ENCODE data around the gene USH2A. TPM values are rescaled to one million over a fixed set of nuclear protein-coding genes. Genes with fewer than 3 reads are reported as not detected.

USH2A gene
- total RNA-seq, 2 experiments from 2014 or later: not detected

GRCh38 chr1:216434232-216434631, 11.0 kb upstream of the USH2A start:
- no peaks in the 10 kb centered on the region for H3K27me3 Mint-ChIP-seq
- no peak for DNase-seq
- no peak overlapping the region for H3K4me3 Mint-ChIP-seq
- no peaks in the 10 kb centered on the region for H3K36me3 Mint-ChIP-seq
- H3K27ac Mint-ChIP-seq: no peak overlapping the region
- H3K9me3 Mint-ChIP-seq: peaks cover 2% of the 10 kb centered on the region
- no peaks in the 10 kb centered on the region for H3K4me1 Mint-ChIP-seq

GRCh38 chr1:216433175-216433574, 9.9 kb upstream of the USH2A start:
- Mint-ChIP-seq H3K27me3 (no peaks in the 10 kb centered on the region), H3K36me3 (no peaks in the 10 kb centered on the region), H3K27ac (no peak overlapping the region), H3K4me1 (no peaks in the 10 kb centered on the region), H3K9me3 (peaks cover 2% of the 10 kb centered on the region), H3K4me3 (no peak overlapping the region)
- DNase-seq: no peak

GRCh38 chr1:216430744-216431143, 7.5 kb upstream of the USH2A start:
- H3K4me1 Mint-ChIP-seq: no peaks in the 10 kb centered on the region
- H3K27ac Mint-ChIP-seq: no peak overlapping the region
- H3K9me3 Mint-ChIP-seq: peaks cover 2% of the 10 kb centered on the region
- no peaks in the 10 kb centered on the region for H3K27me3 Mint-ChIP-seq
- no peaks in the 10 kb centered on the region for H3K36me3 Mint-ChIP-seq
- no peak for DNase-seq
- no peak overlapping the region for H3K4me3 Mint-ChIP-seq

GRCh38 chr1:216425577-216425976, 2.3 kb upstream of the USH2A start:
- Mint-ChIP-seq H3K27me3 (no peaks in the 10 kb centered on the region), H3K4me1 (no peaks in the 10 kb centered on the region), H3K4me3 (no peak overlapping the region), H3K36me3 (no peaks in the 10 kb centered on the region), H3K9me3 (peaks cover 2% of the 10 kb centered on the region), H3K27ac (no peak overlapping the region)
- DNase-seq: no peak

DNA sequence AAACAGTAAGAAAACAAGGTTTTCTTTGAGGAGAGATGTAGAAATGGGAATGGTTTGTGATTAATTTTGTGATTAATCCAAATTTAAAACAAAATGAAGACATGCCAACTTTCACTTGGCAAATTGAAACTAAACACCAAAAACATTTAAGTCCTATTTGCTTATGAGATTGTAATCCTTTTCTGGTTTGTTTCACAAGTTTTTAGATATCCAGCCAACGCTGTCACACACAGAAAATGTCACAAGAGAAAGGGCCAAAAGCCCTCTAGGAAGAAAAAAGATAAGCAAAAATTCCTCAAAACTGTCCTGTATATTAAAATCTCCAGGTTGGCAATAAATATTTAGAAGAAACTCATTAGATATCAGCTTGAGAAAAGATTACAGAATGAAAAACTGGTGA, 2.5 kb downstream of the USH2A start:
- Mint-ChIP-seq H3K9me3 (no peaks in the 10 kb centered on the region), H3K36me3 (no peaks in the 10 kb centered on the region), H3K4me1 (no peaks in the 10 kb centered on the region), H3K27me3 (no peaks in the 10 kb centered on the region), H3K27ac (no peak overlapping the region), H3K4me3 (no peak overlapping the region)
- no peak for DNase-seq

DNA sequence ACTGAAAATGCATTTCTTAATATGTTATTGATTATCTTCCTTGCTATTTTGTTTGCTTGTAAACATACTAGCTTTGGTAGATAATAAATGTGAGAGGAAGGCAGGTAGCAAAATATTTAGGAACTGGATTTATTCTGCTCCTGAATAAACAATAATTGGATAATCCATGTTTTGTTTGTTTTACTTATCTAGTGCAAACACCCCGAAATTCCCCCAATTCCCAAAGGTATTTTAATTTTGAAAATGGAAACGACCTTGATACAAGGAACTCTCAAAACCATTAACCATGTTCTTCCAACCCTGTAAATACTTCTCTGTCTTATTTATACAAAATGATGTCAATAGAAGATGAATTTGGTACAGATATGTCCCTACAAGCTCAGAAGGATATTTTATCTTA, 3.0 kb downstream of the USH2A start:
- Mint-ChIP-seq H3K4me3 (no peak overlapping the region), H3K36me3 (no peaks in the 10 kb centered on the region), H3K9me3 (no peaks in the 10 kb centered on the region), H3K4me1 (no peaks in the 10 kb centered on the region), H3K27ac (no peak overlapping the region), H3K27me3 (no peaks in the 10 kb centered on the region)
- DNase-seq: no peak

DNA sequence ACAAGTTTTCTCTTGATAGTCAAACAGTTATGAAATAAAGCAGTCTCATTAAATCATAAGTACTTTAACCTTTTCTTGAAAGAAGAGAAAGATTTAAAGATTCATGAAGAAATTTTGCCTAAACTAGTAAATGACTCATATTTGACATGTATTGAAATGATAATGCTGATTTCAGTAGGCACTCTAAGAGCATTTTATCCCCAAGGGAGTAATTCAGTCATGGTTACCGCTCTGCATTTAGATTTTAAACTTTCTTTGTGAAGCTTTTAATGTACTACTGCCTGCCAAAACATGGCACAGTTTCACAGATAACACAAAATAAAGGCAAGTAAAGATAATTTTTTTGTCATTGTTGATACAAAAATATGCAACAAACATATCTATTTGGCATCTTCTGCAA, 6.8 kb downstream of the USH2A start:
- Mint-ChIP-seq H3K4me1 (no peaks in the 10 kb centered on the region), H3K9me3 (no peaks in the 10 kb centered on the region), H3K36me3 (no peaks in the 10 kb centered on the region), H3K4me3 (no peak overlapping the region), H3K27me3 (no peaks in the 10 kb centered on the region), H3K27ac (no peak overlapping the region)
- no peak for DNase-seq

DNA sequence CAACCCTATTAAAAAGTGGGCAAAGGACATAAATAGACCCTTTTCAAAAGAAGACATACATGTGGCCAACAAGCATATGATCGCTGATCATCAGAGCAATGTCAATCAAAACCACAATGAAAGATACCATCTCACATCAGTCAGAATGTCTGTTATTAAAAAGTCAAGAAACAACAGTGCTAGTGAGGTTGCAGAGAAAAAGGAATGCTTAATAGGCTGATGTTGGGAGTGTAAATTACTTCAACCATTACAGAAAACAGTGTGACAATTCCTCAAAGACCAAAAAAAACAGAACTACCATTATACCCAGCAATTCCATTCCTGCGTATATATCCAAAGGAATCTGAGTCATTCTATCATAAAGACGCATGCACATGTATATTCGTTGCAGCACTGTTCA, 13.2 kb downstream of the USH2A start:
- Mint-ChIP-seq H3K4me1 (no peaks in the 10 kb centered on the region), H3K9me3 (no peaks in the 10 kb centered on the region), H3K36me3 (no peaks in the 10 kb centered on the region), H3K27ac (no peak overlapping the region), H3K27me3 (no peaks in the 10 kb centered on the region), H3K4me3 (no peak overlapping the region)
- no peak for DNase-seq

GRCh38 chr1:216390956-216391355, 32.3 kb downstream of the USH2A start:
- H3K27me3 Mint-ChIP-seq: no peaks in the 10 kb centered on the region
- H3K4me3 Mint-ChIP-seq: no peak overlapping the region
- no peak overlapping the region for H3K27ac Mint-ChIP-seq
- no peak for DNase-seq
- peaks cover 2% of the 10 kb centered on the region for H3K9me3 Mint-ChIP-seq
- H3K4me1 Mint-ChIP-seq: no peaks in the 10 kb centered on the region
- no peaks in the 10 kb centered on the region for H3K36me3 Mint-ChIP-seq

DNA sequence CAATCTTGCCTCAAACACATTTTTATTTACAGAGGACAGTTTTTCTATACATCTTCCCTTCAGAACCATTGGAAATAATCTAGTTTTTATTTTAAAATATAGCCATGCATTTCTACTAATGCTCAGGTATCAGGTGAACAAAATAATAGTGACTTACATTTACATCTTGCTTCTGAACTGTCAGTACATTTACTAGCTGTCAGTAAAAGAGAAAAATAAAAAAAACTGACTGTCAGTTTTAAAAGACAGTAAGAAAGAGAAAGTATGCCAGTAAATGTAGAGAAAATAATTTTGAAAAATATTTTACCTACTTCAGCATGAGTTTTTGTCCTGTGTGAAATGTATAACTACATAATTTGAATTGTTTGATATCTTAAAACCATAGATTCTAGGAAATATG, 33.5 kb downstream of the USH2A start:
- Mint-ChIP-seq H3K27ac (no peak overlapping the region), H3K27me3 (no peaks in the 10 kb centered on the region), H3K4me3 (no peak overlapping the region), H3K9me3 (no peaks in the 10 kb centered on the region), H3K4me1 (no peaks in the 10 kb centered on the region), H3K36me3 (no peaks in the 10 kb centered on the region)
- DNase-seq: no peak

DNA sequence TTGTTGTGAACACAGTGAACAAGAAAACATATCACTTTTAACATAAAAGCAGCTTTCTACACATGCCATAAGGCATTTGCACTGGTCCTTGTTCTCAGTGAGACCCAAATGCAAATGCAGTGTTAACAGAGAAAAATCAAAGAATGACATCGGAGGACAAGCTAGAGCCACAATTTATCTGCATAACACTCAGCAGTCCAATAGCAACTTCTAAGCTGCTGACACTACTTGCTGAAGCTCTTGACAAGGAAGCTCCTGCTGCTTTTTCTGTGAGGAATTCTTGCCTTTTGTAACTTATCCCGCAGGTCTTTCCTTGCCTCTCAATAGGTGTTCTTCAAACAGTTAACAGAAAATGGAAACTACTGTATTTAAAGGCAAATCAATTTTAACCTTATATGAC, 34.7 kb downstream of the USH2A start:
- Mint-ChIP-seq H3K27me3 (no peaks in the 10 kb centered on the region), H3K4me3 (no peak overlapping the region), H3K9me3 (no peaks in the 10 kb centered on the region), H3K36me3 (no peaks in the 10 kb centered on the region), H3K27ac (no peak overlapping the region), H3K4me1 (no peaks in the 10 kb centered on the region)
- DNase-seq: no peak

DNA sequence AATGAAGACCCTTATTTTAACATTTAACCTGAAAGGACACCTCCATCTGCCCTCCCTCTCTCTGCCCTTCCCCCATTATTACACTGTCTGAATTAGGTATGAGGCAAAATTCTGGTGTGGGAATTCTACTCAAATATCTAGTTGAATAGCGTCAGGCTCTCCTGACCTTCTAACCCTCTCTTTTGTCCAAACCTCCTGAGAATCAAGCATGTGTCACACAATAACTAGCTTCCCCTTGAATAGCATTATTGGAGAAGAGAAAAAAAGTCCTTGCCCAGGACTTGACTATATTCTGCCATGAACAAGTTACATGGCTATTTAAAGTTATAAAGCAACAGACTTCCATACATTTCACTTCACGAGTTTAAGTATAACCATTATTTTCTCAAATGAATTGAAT, 35.5 kb downstream of the USH2A start:
- H3K4me1 Mint-ChIP-seq: no peaks in the 10 kb centered on the region
- no peak for DNase-seq
- H3K27ac Mint-ChIP-seq: no peak overlapping the region
- no peak overlapping the region for H3K4me3 Mint-ChIP-seq
- no peaks in the 10 kb centered on the region for H3K36me3 Mint-ChIP-seq
- H3K9me3 Mint-ChIP-seq: no peaks in the 10 kb centered on the region
- no peaks in the 10 kb centered on the region for H3K27me3 Mint-ChIP-seq

- Mint-ChIP-seq H3K4me1 (no peaks in the 10 kb centered on the region), H3K4me3 (no peak overlapping the region), H3K36me3 (no peaks in the 10 kb centered on the region), H3K27ac (no peak overlapping the region), H3K27me3 (no peaks in the 10 kb centered on the region), H3K9me3 (peaks cover 1% of the 10 kb centered on the region)
- no peak for DNase-seq
Measured at GRCh38 chr1:216379441-216379840, 43.8 kb downstream of the USH2A start.

DNA sequence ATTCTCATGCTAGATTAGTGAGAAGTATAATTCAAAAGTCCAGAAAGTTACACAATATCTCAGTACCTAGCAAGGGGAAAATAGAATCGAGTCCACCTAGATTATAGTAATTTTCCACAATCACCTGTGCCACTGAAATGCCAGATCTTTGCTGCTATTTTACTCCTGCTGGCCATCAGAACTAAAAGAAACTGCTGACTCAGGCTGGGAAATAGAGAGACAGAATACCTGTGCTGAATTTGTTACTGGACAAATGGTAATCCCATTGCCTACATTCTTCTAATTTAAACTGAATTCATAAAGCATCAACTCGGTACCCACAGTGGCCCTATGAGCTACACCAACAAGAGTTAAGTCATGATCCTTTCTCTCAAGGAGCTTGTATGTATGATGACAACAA, 55.0 kb downstream of the USH2A start:
- Mint-ChIP-seq H3K4me3 (no peak overlapping the region), H3K36me3 (no peaks in the 10 kb centered on the region), H3K9me3 (peaks cover 3% of the 10 kb centered on the region), H3K4me1 (no peaks in the 10 kb centered on the region), H3K27ac (no peak overlapping the region), H3K27me3 (no peaks in the 10 kb centered on the region)
- DNase-seq: no peak

- no peaks in the 10 kb centered on the region for H3K36me3 Mint-ChIP-seq
- no peaks in the 10 kb centered on the region for H3K9me3 Mint-ChIP-seq
- no peak overlapping the region for H3K4me3 Mint-ChIP-seq
- no peaks in the 10 kb centered on the region for H3K27me3 Mint-ChIP-seq
- H3K4me1 Mint-ChIP-seq: no peaks in the 10 kb centered on the region
- no peak overlapping the region for H3K27ac Mint-ChIP-seq
- no peak for DNase-seq
Measured at GRCh38 chr1:216366979-216367378, 56.3 kb downstream of the USH2A start.

GRCh38 chr1:216356945-216357344, 66.3 kb downstream of the USH2A start:
- H3K36me3 Mint-ChIP-seq: no peaks in the 10 kb centered on the region
- no peaks in the 10 kb centered on the region for H3K4me1 Mint-ChIP-seq
- H3K27me3 Mint-ChIP-seq: no peaks in the 10 kb centered on the region

DNA sequence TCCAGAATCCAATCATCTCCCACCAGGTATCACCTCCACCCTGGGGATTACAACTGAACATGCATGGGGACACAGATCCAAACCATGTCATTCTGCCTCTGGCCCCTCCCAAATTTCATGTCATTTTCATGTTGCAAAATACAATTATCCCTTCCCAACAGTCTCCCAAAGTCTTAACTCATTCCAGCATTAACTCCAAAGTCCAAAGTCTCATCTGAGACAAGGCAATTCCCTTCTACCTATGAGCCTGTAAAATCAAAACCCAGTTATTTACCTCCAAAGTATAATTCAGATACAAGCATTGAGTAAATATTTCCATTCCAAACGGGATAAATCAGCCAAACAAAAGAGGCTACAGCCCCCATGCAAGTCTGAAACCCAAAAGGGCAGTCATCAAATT, 73.1 kb downstream of the USH2A start:
- Mint-ChIP-seq H3K4me1 (no peaks in the 10 kb centered on the region), H3K27ac (no peak overlapping the region), H3K9me3 (peaks cover 1% of the 10 kb centered on the region), H3K36me3 (no peaks in the 10 kb centered on the region), H3K27me3 (no peaks in the 10 kb centered on the region), H3K4me3 (no peak overlapping the region)
- DNase-seq: no peak

More at GRCh38 chr1:216356945-216357344, 66.3 kb downstream of the USH2A start:
- no peak overlapping the region for H3K4me3 Mint-ChIP-seq
- no peak for DNase-seq
- no peak overlapping the region for H3K27ac Mint-ChIP-seq
- H3K9me3 Mint-ChIP-seq: no peaks in the 10 kb centered on the region
